ENCODE results near the gene KCTD19.
A peak's percentile ranks its signal among the peaks of the same experiment; 100 is the strongest.

The KCTD19 gene

GRCh38 chr16:67257486-67258160 lies 68.9 kb downstream of the KCTD19 start:
- no peak for DNase-seq

GRCh38 chr16:67256701-67257230 lies 69.8 kb downstream of the KCTD19 start:
- DNase-seq, result no peak

GRCh38 chr16:67255553-67256221 lies 70.9 kb downstream of the KCTD19 start:
- no peak for DNase-seq

- DNase-seq, result no peak
Measured at GRCh38 chr16:67254801-67255552, 71.6 kb downstream of the KCTD19 start.

GRCh38 chr16:67252609-67253497 lies 73.7 kb downstream of the KCTD19 start:
- DNase-seq, result no peak

GRCh38 chr16:67250045-67250327 lies 76.6 kb downstream of the KCTD19 start:
- DNase-seq, result no peak

- DNase-seq, result no peak
Measured at GRCh38 chr16:67249178-67250044, 77.1 kb downstream of the KCTD19 start.

GRCh38 chr16:67248401-67249177 lies 78.0 kb downstream of the KCTD19 start, which contains the start of gene SLC9A5:
TSS of gene SLC9A5 (plus strand) at chr16:67248979. CDS start at chr16:67249015, 36 bp downstream.
- no peak for DNase-seq

GRCh38 chr16:67248073-67248400 lies 78.5 kb downstream of the KCTD19 start:
- no peak for DNase-seq

GRCh38 chr16:67247192-67248072 lies 79.1 kb downstream of the KCTD19 start, which contains the start of gene FHOD1:
TSS of gene FHOD1 (minus strand) at chr16:67247481. CDS start at chr16:67247410, 71 bp downstream.
- DNase-seq, result peak; percentile 94

GRCh38 chr16:67246756-67247191 lies 79.8 kb downstream of the KCTD19 start:
- no peak for DNase-seq

- peak; percentile 49 for DNase-seq
Measured at GRCh38 chr16:67246081-67246755, 80.3 kb downstream of the KCTD19 start.

- DNase-seq, result no peak
Measured at GRCh38 chr16:67245674-67246080, 80.9 kb downstream of the KCTD19 start.

- no peak for DNase-seq
Measured at GRCh38 chr16:67245186-67245585, 81.4 kb downstream of the KCTD19 start.

GRCh38 chr16:67244387-67245185 lies 82.0 kb downstream of the KCTD19 start:
- DNase-seq, result peak; percentile 83

GRCh38 chr16:67243481-67243880 lies 83.1 kb downstream of the KCTD19 start:
- DNase-seq, result no peak

GRCh38 chr16:67242138-67242730 lies 84.3 kb downstream of the KCTD19 start:
- no peak for DNase-seq

Data from amniotic stem cell (primary cell).